Nephron (organoid): ENCODE data around the gene SRC.

Experiments used
- H3K27ac Mint-ChIP-seq, 3 experiments: 2 replicates each; pipeline ENCODE4 v1.8.0; 2020; ENCODE audit warnings: mixed read lengths in 3 of 3, mild to moderate bottlenecking in 2 of 3, moderate library complexity in 1 of 3
- H3K27me3 Mint-ChIP-seq: 2 replicates; pipeline ENCODE4 v1.8.0; 2021; ENCODE audit warnings: low read depth, mild to moderate bottlenecking, moderate library complexity, mixed read lengths
- H3K36me3 Mint-ChIP-seq: 2 replicates; pipeline ENCODE4 v1.8.0; 2020; ENCODE audit warnings: low read depth, mixed read lengths
- H3K4me1 Mint-ChIP-seq: 2 replicates; pipeline ENCODE4 v1.8.0; 2020; ENCODE audit warnings: mixed read lengths
- H3K4me3 Mint-ChIP-seq, 3 experiments: 2 replicates each; pipeline ENCODE4 v1.8.0; 2020; ENCODE audit warnings: mild to moderate bottlenecking in 3 of 3, mixed read lengths in 3 of 3, moderate library complexity in 2 of 3
- H3K9me3 Mint-ChIP-seq: 2 replicates; pipeline ENCODE4 v1.8.0; 2020; ENCODE audit warnings: mixed read lengths
- TF ChIP-seq, protein P1 (sequence below), 3 experiments: fragments of 200-600 bp; sonication (generic); IDR thresholded peaks; one replicate each; pipeline ENCODE4 v1.5.0; 2021; ENCODE audit warnings: antibody characterized with exemption in 3 of 3; ENCODE audit not compliant: unreplicated experiment in 3 of 3

SRC gene

DNA sequence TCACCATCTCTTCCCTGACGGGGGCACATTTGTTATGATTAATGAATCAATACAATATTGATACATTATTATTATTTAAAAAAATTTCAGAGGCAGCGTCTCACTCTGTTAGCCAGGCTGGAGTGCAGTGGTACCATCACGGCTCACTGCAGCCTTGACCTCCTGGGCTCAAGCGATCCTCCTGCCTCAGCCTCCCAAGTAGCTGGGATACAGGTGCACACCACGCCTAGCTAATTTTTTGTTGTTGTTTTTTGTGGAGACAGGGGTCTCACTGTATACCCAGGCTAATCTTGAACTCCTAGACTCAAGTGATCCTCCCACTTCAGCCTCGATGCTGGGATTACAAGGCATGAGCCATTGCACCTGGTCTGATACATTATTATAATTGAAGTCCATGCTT is 4.9 kb upstream of the SRC start:
- TF ChIP-seq, protein P1, sequence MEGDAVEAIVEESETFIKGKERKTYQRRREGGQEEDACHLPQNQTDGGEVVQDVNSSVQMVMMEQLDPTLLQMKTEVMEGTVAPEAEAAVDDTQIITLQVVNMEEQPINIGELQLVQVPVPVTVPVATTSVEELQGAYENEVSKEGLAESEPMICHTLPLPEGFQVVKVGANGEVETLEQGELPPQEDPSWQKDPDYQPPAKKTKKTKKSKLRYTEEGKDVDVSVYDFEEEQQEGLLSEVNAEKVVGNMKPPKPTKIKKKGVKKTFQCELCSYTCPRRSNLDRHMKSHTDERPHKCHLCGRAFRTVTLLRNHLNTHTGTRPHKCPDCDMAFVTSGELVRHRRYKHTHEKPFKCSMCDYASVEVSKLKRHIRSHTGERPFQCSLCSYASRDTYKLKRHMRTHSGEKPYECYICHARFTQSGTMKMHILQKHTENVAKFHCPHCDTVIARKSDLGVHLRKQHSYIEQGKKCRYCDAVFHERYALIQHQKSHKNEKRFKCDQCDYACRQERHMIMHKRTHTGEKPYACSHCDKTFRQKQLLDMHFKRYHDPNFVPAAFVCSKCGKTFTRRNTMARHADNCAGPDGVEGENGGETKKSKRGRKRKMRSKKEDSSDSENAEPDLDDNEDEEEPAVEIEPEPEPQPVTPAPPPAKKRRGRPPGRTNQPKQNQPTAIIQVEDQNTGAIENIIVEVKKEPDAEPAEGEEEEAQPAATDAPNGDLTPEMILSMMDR (IDR thresholded peaks at IDR 0.05; ENCODE audit: unreplicated experiment in 3 of 3), result no peak
- Mint-ChIP-seq H3K9me3 (no peaks in the 10 kb centered on the region), H3K4me3 (no peak overlapping the region), H3K36me3 (no peaks in the 10 kb centered on the region), H3K27ac (peak overlapping the region in 1 of 3 experiments; percentile 54), H3K4me1 (peaks cover 27% of the 10 kb centered on the region), H3K27me3 (peaks cover 9% of the 10 kb centered on the region)

DNA sequence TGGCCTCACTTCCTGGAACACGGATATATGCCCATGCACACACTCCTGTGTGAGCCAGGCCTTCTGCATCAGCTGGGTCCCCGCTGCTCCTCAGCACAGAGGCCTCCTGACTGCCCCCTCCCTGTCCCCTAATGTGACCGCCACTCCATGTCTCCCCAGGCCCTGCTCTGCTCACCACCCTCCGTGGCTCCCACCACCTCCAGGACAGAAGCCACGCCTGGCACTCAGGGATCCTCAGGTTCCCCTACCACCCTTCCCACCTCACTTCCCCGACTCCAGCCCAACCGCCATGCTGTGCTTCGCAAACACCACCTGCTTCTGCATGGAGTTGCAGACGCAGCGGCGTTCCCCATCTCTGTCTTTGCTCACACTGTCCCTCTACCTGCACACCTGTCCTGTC is 4.3 kb upstream of the SRC start:
- TF ChIP-seq, protein P1 (IDR thresholded peaks at IDR 0.05; ENCODE audit: unreplicated experiment in 3 of 3), result no peak
- peaks cover 9% of the 10 kb centered on the region for H3K27me3 Mint-ChIP-seq
- H3K9me3 Mint-ChIP-seq, result no peaks in the 10 kb centered on the region
- H3K4me1 Mint-ChIP-seq, result peaks cover 25% of the 10 kb centered on the region
- peak overlapping the region in 1 of 3 experiments; percentile 54 for H3K27ac Mint-ChIP-seq
- H3K36me3 Mint-ChIP-seq, result no peaks in the 10 kb centered on the region
- no peak overlapping the region for H3K4me3 Mint-ChIP-seq

DNA sequence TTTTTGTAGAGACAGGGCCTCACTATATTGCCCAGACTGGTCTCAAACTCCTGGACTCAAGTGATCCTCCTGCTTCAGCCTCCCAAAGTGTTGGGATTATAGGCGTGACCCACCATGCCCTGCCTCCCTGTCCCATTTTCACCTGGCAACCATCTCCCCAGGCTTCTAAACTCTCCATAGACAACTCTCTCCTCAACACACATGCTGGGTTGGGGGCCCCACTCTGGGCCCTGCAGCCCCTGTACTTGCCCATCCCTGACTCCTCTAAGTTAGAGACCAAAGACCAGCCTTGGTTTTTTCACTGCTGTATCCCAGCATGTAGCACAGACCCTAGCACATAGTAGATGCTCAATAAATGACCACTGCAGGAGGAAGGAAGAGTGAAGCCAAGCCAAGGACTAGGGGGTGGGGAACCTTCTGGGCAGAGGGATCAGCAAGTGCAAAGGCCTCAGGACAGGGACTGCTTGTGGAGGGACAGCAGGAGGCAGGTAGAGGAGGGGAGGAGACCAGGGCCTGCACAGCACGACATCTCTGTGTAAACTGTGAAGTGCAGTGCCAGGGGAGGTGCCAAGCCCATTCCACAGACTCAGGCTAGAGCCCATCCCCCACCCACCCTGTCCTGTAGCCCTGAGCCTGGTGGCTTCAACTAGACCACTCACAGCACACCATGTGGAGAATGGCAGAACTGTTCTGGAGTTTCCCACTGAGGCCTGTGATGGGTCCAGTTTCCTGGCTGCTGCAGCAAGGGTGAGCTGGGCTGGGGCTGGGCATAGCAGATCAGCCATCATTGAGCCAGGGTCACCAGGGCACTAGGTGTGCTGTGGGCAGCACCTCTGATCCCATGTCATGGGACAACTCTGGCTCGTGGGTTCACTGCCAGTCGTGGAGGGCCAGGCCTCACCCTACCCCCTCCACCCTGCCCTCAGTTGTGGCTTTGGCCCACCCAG is 3.4 kb upstream of the SRC start:
- Mint-ChIP-seq H3K9me3 (no peaks in the 10 kb centered on the region), H3K27me3 (peaks cover 9% of the 10 kb centered on the region), H3K27ac (peak overlapping the region in 1 of 3 experiments; percentile 10), H3K4me1 (peaks cover 22% of the 10 kb centered on the region), H3K4me3 (peak overlapping the region in 2 of 3 experiments; percentile 11 to 27), H3K36me3 (no peaks in the 10 kb centered on the region)
- TF ChIP-seq, protein P1 (IDR thresholded peaks at IDR 0.05; ENCODE audit: unreplicated experiment in 3 of 3), result no peak

DNA sequence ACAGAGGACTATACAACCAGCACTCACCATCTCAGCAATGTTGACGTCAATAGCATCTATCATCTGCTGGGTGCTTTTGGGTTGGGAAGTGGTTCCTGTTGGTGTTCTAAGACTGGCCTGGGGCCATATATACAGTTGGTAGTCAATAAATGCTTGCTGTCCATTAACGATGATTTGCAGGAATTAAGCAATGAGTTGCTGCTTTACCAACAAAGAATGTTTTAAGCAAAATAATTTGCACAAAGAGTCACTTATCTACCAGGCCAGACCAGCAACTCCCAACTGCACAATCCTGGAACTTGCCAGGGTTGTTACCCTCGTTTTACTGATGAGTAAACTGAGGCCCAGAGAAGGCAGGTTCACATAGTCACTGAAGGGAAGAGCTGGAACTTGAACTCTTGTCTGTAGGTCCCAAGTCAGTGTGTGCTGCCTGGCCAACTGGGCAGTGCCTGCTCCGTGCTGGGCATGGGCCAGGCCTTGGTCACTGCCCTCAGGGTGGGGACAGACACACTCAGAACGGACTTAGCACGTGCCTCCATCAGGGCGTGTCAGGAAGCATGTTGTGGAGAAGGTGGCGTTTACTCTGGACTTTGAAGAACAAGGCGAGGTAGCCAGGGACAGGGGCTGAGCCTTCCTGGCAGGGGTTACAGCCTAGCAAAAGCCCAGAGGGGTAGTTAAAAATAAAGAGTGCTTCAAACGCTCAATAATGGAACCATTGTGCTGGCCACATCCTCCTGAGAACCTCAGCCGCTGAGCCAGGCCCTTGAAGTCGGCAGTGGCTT is 2.5 kb upstream of the SRC start:
- Mint-ChIP-seq H3K4me1 (peaks cover 31% of the 10 kb centered on the region), H3K9me3 (no peaks in the 10 kb centered on the region), H3K27ac (peak overlapping the region; percentile 90 to 96 (median 94)), H3K27me3 (peaks cover 9% of the 10 kb centered on the region), H3K4me3 (peak overlapping the region; percentile 63 to 86 (median 65)), H3K36me3 (no peaks in the 10 kb centered on the region)
- TF ChIP-seq, protein P1 (IDR thresholded peaks at IDR 0.05; ENCODE audit: unreplicated experiment in 3 of 3), result no peak

DNA sequence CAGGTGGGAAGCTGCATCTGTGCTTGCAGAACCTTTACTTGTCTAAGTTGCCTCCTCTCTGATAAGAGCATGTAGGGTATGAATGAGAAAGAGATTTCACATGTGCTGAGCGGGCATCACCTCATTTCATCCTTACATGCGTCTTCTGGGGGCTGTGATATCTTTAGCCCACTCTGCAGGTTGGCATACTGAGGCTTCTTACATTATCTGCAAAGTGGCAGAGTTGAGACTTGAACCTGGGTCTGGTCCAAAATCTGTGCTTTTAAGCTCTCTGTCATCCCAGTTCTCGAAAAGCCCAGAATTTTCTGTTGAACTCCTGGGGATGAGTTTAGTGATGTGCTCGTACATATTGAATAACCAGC is 2.0 kb upstream of the SRC start:
- H3K27ac Mint-ChIP-seq, result peak overlapping the region; percentile 90 to 96 (median 94)
- peak overlapping the region; percentile 79 to 87 (median 86) for H3K4me3 Mint-ChIP-seq
- no peaks in the 10 kb centered on the region for H3K9me3 Mint-ChIP-seq
- TF ChIP-seq, protein P1 (IDR thresholded peaks at IDR 0.05; ENCODE audit: unreplicated experiment in 3 of 3), result no peak
- peaks cover 36% of the 10 kb centered on the region for H3K4me1 Mint-ChIP-seq
- peaks cover 4% of the 10 kb centered on the region for H3K36me3 Mint-ChIP-seq
- peaks cover 9% of the 10 kb centered on the region for H3K27me3 Mint-ChIP-seq
